Measurements from ENCODE around the gene EFCAB3. TPM values are rescaled to one million over a fixed set of nuclear protein-coding genes. Genes with fewer than 3 reads are reported as not detected.
A peak's percentile ranks its signal among the peaks of the same experiment; 100 is the strongest.
"Not testable (repeated sequence)": the region's sequence is repeated elsewhere in the genome, so short reads cannot be mapped to it uniquely, and the experiment has no call there.

EFCAB3 gene
- total RNA-seq, 1 donor from 2014 or later: not detected

DNA sequence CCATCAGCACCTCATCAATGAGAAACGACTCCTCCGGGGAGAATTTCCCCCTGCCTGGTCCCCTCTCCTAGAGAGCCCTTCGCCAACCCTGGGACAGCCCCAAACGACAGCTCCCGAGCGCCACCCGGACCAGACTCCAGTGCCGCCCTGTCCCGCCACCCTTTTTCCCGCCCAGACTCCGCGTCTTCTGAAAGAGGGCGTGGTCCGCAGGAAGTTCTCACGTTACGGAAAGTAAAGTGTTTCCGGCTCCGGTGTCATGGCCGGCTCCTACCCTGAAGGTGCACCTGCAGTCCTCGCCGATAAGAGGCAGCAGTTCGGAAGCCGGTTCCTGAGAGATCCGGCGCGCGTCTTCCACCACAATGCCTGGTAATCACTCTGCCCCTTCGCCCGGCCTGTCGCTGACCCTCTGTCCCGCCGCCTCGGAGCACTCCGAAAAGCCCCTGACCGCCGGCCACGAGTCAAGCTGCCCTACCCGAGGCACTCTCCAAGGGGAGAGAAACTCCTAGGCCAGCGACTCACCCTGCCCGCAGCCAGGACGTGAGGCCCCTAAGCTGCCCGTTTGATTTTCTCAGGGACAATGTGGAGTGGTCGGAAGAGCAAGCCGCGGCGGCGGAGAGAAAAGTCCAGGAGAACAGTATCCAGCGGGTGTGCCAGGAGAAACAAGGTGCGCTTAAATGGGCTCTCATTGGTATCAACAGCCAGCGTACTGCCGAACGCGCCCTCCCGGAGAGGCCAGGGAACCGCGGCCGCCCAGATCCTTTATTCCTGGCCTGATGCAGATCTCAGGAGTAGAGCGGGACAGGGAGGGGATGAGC is 43.5 kb downstream of the EFCAB3 start, which contains the start of gene METTL2A:
METTL2A (plus strand) TSS at position 251 of the 815 bp plus-strand sequence; CDS start at position 257, 6 bp downstream.
- H3K4me1 ChIP-seq; intact Hi-C loops (cut with DNase I): not testable (repeated sequence)
- peak; percentile 57 to 75 for TF ChIP-seq POLR2AphosphoS5 (IDR thresholded peaks at IDR 0.05; ENCODE audit: insufficient read depth in 1 of 2, low read depth in 1 of 2)

GRCh38 chr17:62426214-62426613 is 45.9 kb downstream of the EFCAB3 start:
- DNase-seq (ENCODE audit: extremely low spot score in 2 of 2); H3K36me3 ChIP-seq; H3K4me3 ChIP-seq; intact Hi-C loops (cut with DNase I); H3K27ac ChIP-seq; H3K4me1 ChIP-seq; H3K9me3 ChIP-seq; H3K27me3 ChIP-seq: not testable (repeated sequence)

More for the DNA sequence above, 43.5 kb downstream of the EFCAB3 start, which contains the start of gene METTL2A:
- not testable (repeated sequence) for H3K36me3 ChIP-seq, H3K27me3 ChIP-seq, H3K9me3 ChIP-seq
- DNase-seq (ENCODE audit: extremely low spot score in 2 of 2): peak in 1 of 2 donors; percentile 86
- H3K27ac ChIP-seq: peak within 1 kb of the TSS; percentile 49
- peak within 1 kb of the TSS; percentile 73 to 75 for H3K4me3 ChIP-seq

DNA sequence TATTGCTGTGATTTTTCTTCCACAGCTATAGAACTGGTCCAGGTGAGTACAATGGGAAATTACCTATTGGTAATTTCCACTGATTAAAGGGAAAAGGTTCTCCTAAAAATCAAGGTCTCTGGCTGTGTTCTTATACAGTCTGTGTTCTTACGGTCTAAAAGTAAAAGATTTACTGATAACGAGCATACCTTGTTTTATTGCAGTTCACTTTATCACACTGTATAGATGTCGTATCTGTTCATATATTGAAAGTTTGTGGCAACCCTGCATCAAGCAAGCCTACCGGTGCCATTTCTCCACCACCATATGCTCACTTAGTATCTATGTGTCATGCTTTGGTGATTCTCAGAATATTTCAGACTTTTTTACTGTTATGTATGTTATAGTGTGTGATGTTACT is 54.9 kb downstream of the EFCAB3 start:
- H3K36me3 ChIP-seq: peaks cover 0 to 16% of the 10 kb centered on the region in 2 donors
- H3K4me1 ChIP-seq; DNase-seq (ENCODE audit: extremely low spot score in 2 of 2): not testable (repeated sequence)

GRCh38 chr17:62441181-62441580 is 60.8 kb downstream of the EFCAB3 start:
- H3K27me3 ChIP-seq; DNase-seq (ENCODE audit: extremely low spot score in 2 of 2); H3K4me3 ChIP-seq; intact Hi-C loops (cut with DNase I); H3K27ac ChIP-seq; H3K4me1 ChIP-seq; H3K9me3 ChIP-seq: not testable (repeated sequence)
- H3K36me3 ChIP-seq: peaks cover 0 to 38% of the 10 kb centered on the region in 2 donors

More for the DNA sequence above, 54.9 kb downstream of the EFCAB3 start:
- H3K9me3 ChIP-seq; H3K27me3 ChIP-seq; H3K4me3 ChIP-seq; H3K27ac ChIP-seq; intact Hi-C loops (cut with DNase I): not testable (repeated sequence)

- Histone ChIP-seq H3K4me3 (no peak overlapping the region), H3K4me1 (no peaks in the 10 kb centered on the region), H3K9me3 (no peaks in the 10 kb centered on the region), H3K27ac (no peak overlapping the region), H3K36me3 (peaks cover 0 to 55% of the 10 kb centered on the region in 2 donors), H3K27me3 (no peaks in the 10 kb centered on the region)
- no peak for DNase-seq (ENCODE audit: extremely low spot score in 2 of 2)
- TF ChIP-seq CTCF (IDR thresholded peaks at IDR 0.05): no peak
- no peak for TF ChIP-seq POLR2A (IDR thresholded peaks at IDR 0.05)
- no peak for TF ChIP-seq POLR2AphosphoS5 (IDR thresholded peaks at IDR 0.05; ENCODE audit: insufficient read depth in 1 of 2, low read depth in 1 of 2)
- intact Hi-C loops (cut with DNase I): no loop called here
These were observed 63.7 kb downstream of the EFCAB3 start for GRCh38 chr17:62444063-62444462.

DNA sequence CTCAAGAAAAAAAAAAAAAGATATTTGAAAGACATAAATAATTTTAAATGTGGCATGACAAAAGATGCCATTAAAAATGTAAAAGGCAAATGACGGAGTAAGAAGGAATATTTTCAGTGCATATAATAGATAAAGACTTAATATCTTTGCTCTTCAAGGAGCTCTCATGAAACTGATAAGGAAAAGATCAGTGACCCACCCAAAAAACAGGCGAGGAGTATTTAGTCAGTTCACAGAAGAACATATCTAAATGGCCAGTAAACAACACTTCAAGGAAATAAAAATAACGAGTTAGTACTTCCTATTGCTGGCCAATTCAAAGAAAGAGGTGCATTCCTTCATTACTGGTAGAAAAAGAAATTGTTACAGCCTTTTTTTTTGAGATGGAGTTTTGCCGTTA is 65.4 kb downstream of the EFCAB3 start:
- H3K4me1 ChIP-seq; intact Hi-C loops (cut with DNase I); H3K4me3 ChIP-seq; DNase-seq (ENCODE audit: extremely low spot score in 2 of 2); H3K27me3 ChIP-seq; H3K9me3 ChIP-seq; H3K27ac ChIP-seq: not testable (repeated sequence)
- peaks cover 0 to 51% of the 10 kb centered on the region in 2 donors for H3K36me3 ChIP-seq

DNA sequence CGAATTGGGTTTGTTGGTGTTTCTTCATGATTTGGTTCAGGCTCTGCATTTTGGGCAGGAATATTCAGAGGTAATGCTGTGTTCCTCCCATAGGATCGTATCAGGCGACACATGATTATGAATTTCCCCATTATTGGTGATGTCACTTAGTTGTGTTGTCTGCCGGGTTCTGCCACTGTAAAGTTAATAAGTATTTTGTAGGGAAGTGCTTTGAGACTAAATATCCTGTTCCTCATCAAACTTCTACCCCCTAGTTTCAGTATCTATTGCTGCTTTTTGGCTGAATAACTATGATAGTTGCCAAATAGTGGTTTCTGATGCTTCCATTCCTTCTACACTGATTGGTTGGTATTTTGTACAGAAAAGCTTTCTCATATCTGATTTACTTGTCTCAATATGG is 71.8 kb downstream of the EFCAB3 start:
- H3K4me1 ChIP-seq; intact Hi-C loops (cut with DNase I); DNase-seq (ENCODE audit: extremely low spot score in 2 of 2); H3K9me3 ChIP-seq; H3K4me3 ChIP-seq; H3K27me3 ChIP-seq; H3K27ac ChIP-seq: not testable (repeated sequence)
- peaks cover 0 to 12% of the 10 kb centered on the region in 2 donors for H3K36me3 ChIP-seq

DNA sequence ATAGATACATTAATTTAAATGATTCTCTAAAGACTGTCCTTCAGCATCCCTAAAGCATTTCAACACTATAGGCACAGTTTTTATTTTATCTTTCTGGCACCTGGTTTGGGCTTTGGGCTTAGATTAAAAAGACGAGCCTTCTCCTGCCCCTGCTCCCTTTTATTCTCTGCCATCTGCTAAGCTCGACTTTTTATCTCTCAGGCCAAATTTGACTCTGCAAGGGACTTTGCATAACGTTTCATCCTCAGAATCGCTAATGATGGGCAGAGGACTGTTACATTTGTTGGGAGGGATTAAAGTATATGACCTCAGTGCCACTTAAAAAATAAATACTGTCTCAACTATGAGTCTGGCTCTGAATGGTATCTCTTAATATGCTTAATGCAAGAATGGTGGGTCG is 72.7 kb downstream of the EFCAB3 start:
- H3K27me3 ChIP-seq; H3K4me1 ChIP-seq; H3K27ac ChIP-seq; H3K36me3 ChIP-seq; DNase-seq (ENCODE audit: extremely low spot score in 2 of 2); H3K4me3 ChIP-seq; H3K9me3 ChIP-seq; intact Hi-C loops (cut with DNase I): not testable (repeated sequence)

DNA sequence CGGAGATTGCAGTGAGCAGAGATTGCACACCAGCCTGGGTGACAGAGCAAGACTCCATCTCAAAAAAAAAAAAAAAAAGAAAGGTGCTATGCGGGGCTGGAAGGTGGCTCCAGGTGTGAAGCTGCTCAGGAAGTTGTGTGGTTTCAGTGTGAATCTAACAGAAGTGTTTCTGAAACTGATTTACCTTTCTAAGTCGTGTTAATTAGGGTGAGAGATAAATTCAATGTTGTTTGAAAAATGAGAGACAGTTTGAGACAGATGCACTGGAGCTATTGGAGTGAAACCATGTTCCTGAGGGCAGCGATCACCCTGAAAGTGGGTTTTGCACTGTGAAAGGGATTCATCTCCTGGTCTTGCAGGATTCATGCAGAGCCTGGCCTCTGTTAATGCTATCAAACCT is 73.3 kb downstream of the EFCAB3 start:
- H3K4me1 ChIP-seq; H3K4me3 ChIP-seq; DNase-seq (ENCODE audit: extremely low spot score in 2 of 2); H3K9me3 ChIP-seq; H3K36me3 ChIP-seq; H3K27ac ChIP-seq; intact Hi-C loops (cut with DNase I); H3K27me3 ChIP-seq: not testable (repeated sequence)

- H3K36me3 ChIP-seq; H3K4me1 ChIP-seq; H3K27ac ChIP-seq; H3K9me3 ChIP-seq; intact Hi-C loops (cut with DNase I); H3K27me3 ChIP-seq; DNase-seq (ENCODE audit: extremely low spot score in 2 of 2); H3K4me3 ChIP-seq: not testable (repeated sequence)
These were observed 73.8 kb downstream of the EFCAB3 start for GRCh38 chr17:62454111-62454510.
